Lower leg skin (tissue), 4 donors: Measurements from ENCODE around the gene GPATCH2L. TPM values are rescaled to one million over a fixed set of nuclear protein-coding genes. Genes with fewer than 3 reads are reported as not detected.

Experiments used
- DNase-seq, 2 donors: peaks; one replicate each; pipeline ENCODE4 v3.0.0-alpha.2; 2019; ENCODE audit warnings: low spot score in 2 of 2
- H3K4me3 ChIP-seq: fragments of 200-600 bp; sonication (generic); 2 replicates; pipeline ENCODE4 v1.5.1; 2017; ENCODE audit warnings: mild to moderate bottlenecking, low read depth; ENCODE audit not compliant: poor library complexity, severe bottlenecking
- POLR2A ChIP-seq, 2 donors: fragments of 450-650 bp; IDR thresholded peaks; one replicate each; pipeline ENCODE4 v1.6.1; 2016 to 2017; ENCODE audit warnings: antibody characterized with exemption in 2 of 2, mild to moderate bottlenecking in 1 of 2, moderate library complexity in 1 of 2
- WGBS, 2 donors: methylation state at CpG; one replicate each; pipeline ENCODE4 v1.1.5; 2018; 5-methylcytosine and 5-hydroxymethylcytosine counted together
- intact Hi-C: fragments of 100-400 bp; cut with DNase I; formaldehyde crosslinking; loops from one replicate; pipeline ENCODE4 v1.15.0; 2023; ENCODE audit warnings: low total_unique reads
- total RNA-seq, 4 donors: library from RNA; depleted of rRNA; stranded (reverse); fragments of >200 nt; gene quantifications; one replicate each; pipeline ENCODE4 v1.1.0, GENCODE V29; 2016
- TF ChIP-seq, protein P1 (sequence below), 3 donors: fragments of 450-650 bp; IDR thresholded peaks; one replicate each; pipeline ENCODE4 v1.5.1; 2016; ENCODE audit warnings: antibody characterized with exemption in 3 of 3, mild to moderate bottlenecking in 3 of 3, moderate library complexity in 2 of 3

GPATCH2L gene
- total RNA-seq, 4 donors from 2014 or later = 27.7 to 62.1 (median 33.0) TPM

DNA sequence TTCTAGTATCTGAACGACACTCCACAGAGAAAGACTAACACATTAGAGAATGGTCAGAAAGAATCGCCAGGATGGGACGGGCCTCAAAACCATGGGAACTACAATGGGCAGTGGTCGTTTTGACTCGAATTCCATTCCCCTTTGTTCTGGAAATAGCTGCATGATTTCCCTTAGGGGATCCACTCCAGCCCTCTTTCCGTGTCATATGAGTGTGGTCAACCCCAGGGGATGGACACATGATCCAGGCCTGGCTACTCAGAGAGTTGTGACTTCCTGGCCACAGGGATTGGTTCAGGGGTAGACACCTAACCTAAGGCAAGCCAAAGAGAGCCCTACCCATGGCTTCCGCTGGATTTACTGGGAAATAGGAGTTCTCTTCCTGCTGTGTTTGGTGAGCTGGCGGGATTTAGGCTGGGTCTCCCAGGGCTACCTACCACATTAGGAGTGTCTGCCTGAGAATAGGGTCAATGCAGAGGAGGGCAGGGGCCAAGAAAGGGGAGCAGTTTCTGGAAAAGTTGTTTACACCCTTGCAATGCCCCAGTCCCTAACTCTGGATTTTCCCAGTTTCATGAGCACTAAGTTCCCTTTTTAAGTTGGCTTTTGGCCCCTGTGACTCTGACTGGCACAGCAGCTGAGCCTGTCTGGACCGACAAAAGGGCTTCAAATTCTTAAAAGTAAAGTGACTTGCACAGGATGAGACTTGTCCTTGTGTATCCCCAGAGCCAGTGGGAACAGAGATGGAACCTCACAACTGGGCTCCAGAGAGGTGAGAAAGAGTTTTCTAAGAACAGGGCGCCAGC is 28.1 kb upstream of the GPATCH2L start:
- TF ChIP-seq, protein P1, sequence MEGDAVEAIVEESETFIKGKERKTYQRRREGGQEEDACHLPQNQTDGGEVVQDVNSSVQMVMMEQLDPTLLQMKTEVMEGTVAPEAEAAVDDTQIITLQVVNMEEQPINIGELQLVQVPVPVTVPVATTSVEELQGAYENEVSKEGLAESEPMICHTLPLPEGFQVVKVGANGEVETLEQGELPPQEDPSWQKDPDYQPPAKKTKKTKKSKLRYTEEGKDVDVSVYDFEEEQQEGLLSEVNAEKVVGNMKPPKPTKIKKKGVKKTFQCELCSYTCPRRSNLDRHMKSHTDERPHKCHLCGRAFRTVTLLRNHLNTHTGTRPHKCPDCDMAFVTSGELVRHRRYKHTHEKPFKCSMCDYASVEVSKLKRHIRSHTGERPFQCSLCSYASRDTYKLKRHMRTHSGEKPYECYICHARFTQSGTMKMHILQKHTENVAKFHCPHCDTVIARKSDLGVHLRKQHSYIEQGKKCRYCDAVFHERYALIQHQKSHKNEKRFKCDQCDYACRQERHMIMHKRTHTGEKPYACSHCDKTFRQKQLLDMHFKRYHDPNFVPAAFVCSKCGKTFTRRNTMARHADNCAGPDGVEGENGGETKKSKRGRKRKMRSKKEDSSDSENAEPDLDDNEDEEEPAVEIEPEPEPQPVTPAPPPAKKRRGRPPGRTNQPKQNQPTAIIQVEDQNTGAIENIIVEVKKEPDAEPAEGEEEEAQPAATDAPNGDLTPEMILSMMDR (IDR thresholded peaks at IDR 0.05) = no peak
- TF ChIP-seq POLR2A (IDR thresholded peaks at IDR 0.05) = no peak
- 69% methylated on average over 10 of the region's 10 CpGs for WGBS, 2 donors
- no peak for DNase-seq
- intact Hi-C loops = no loop called here
- H3K4me3 ChIP-seq = no peak overlapping the region

DNA sequence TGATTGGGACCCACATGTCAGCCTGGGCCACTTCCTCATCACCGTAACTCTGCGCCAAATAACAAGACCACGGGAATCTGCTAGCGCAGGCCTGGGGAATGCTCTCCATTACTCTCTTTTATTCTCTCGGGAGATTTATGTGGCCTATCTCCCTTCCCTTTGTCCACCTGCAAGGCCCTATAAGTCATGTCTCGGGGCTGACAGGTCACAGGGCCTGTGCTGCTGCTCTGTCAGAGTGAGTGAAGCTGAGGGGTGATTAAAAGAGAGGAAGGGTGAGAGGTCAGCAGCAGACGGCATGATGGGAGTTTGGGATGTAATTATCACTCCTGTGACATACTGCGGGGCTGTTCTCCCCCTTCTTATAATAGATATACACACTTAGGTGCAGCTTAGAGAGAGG is 26.2 kb upstream of the GPATCH2L start:
- TF ChIP-seq, protein P1 (IDR thresholded peaks at IDR 0.05) = no peak
- no peak for TF ChIP-seq POLR2A (IDR thresholded peaks at IDR 0.05)
- no peak for DNase-seq
- WGBS, 2 donors = 30 to 34% methylated on average over 8 of the region's 8 CpGs
- intact Hi-C loops = no loop called here
- H3K4me3 ChIP-seq = no peak overlapping the region

DNA sequence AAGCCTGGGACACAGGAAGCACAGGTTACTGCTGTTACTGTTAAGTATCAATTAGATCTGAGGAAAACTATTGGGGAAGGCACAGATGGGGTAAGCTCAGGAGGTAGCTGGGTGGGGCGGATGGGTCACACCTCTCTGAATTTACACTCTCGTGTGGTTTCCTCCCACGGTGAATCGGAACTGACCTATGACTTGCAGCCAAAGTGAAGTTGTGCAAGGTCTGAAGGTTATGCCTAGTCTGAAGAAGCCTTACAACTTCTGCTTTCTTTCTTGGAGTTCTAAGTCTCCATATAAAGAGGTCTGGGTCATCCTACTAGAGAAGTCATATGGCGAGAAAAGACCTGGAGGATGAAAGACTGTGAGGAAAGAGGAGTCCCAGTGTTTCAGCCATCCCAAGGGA is 25.6 kb upstream of the GPATCH2L start:
- intact Hi-C loops = no loop called here
- WGBS, 2 donors = 83 to 89% methylated on average over 5 of the region's 5 CpGs

DNA sequence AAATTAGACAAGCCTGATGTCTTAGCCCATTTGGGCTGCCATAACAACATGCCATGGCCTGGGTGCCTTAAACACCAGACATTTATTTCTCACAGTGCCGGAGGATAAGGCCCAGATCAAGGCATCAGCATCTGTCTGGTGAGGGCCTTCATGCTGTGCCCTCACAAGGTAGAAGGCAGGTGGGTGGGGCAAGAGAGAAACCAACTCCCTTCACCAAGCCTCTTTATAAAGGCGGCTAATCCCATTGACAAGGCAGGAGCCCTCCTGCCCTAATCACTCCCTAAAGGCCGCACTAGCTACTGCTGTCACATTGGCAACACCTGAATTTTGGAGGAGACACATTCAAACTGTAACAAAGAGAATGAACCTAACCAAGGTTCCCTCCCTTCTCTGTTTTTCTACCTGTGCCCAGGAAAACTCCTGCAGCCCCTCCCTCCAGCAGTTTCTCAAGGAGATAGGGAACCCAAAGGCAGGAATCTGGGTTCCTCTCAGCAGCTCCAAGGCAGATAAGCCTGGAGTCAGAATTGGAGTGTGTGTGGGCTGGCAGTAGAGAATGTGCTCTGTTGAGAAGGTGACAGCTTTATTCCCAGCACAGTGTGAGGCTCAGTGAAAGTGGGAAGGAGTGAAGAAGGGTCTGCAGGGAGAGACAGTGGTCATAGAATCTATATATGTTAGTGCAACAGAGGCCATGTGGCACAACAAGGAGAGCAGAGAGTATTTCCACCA is 21.7 kb upstream of the GPATCH2L start:
- H3K4me3 ChIP-seq = no peak overlapping the region
- TF ChIP-seq POLR2A (IDR thresholded peaks at IDR 0.05) = no peak
- TF ChIP-seq, protein P1 (IDR thresholded peaks at IDR 0.05) = no peak
- intact Hi-C loops = no loop called here
- DNase-seq = no peak
- WGBS, 2 donors = 54 to 56% methylated on average over 3 of the region's 3 CpGs

More for the DNA sequence above, 25.6 kb upstream of the GPATCH2L start:
- H3K4me3 ChIP-seq = no peak overlapping the region
- no peak for DNase-seq
- TF ChIP-seq, protein P1 (IDR thresholded peaks at IDR 0.05) = no peak
- no peak for TF ChIP-seq POLR2A (IDR thresholded peaks at IDR 0.05)

DNA sequence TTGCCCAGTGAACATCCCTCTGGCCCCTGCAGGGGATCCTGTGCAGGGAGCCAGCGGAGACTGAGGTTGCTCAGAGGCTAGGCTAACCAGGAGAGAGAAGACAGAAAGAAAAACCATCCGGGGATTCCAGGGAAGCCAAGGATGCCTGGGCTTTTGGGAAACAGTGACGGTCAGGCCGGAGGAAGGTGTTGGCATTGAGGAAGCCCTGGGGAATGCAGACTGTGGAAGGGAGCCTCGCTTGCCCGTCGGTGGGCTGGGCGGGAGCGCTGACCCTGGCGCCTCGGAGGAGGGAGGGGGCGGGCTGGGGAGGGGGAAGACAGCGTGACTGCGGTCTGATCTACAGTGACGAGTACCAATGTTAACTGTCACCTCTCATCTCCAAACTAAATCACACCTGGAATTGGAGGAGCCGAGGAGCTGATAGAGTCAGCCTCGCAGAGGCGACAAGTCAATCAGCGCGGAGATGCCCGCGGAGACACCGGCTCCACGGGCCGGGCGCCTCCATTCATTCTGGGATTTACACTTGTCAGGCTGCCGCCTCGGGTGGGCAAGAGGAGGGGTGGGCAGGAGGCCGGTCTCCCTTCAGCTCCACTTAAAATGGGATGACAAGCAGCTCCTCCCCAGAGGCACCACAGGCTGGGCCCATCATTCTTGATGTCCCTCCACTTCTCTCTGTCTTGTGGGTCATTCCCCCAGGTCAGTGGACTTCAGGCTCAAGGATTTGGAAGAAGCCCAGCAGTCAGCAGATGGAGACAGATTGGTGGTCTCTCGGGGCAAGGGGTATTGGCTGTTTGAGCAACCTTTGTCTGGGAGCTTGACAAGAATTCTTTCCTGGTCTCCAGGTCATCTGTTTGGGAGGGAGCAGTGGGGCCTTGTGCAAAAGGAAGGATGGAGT is 20.4 kb upstream of the GPATCH2L start:
- 22 to 24% methylated on average over 27 to 30 of the region's 30 CpGs for WGBS, 2 donors
- DNase-seq = peak in 1 of 2 donors; percentile 68
- no peak overlapping the region for H3K4me3 ChIP-seq
- TF ChIP-seq, protein P1 (IDR thresholded peaks at IDR 0.05) = no peak
- no peak for TF ChIP-seq POLR2A (IDR thresholded peaks at IDR 0.05)
- intact Hi-C loops = no loop called here
